GM19043 (cell line): ENCODE measurements around the gene ZNF749.
"Not testable (repeated sequence)": the region's sequence is repeated elsewhere in the genome, so short reads cannot be mapped to it uniquely, and the experiment has no call there.

ENCODE experiments used
- ATAC-seq: cut with Tn5 transposase; IDR thresholded peaks from one replicate; pipeline ENCODE4 v1.9.1; 2021; ENCODE audit warnings: low read depth; ENCODE audit not compliant: unreplicated experiment

ZNF749 gene

DNA sequence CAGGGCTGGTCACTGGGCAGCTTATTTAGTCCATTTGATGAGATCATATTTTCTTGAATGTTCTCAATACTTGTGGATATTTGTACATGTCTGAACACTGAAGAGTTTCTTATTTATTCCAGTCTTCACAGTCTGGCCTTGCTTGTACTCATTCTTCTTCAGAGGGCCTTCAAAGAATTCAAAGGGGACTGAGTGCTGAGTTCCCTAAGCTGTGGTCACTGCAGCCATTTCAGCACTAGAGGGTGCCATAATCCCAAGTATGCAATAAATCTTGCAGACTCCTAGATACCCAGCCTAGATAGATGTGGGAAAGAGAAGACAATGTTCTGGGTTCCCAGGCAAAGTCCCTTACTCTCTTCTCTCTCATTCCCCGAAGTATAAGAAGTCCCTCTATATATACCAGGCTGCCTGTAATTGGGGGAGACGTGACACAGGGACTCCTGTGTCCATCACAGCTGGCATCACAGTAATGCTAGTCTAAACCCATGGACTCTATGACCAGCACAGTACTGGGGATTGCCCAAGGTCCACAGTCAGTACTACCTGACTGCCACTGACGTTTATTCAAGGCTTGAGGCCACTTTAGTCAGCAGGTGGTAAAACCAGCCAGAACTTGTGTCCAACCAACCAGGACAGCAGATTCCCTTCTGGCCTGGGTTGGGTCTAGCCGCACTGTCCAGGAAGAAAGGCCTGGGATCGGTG, 30.7 kb downstream of the ZNF749 start:
- no peak for ATAC-seq

DNA sequence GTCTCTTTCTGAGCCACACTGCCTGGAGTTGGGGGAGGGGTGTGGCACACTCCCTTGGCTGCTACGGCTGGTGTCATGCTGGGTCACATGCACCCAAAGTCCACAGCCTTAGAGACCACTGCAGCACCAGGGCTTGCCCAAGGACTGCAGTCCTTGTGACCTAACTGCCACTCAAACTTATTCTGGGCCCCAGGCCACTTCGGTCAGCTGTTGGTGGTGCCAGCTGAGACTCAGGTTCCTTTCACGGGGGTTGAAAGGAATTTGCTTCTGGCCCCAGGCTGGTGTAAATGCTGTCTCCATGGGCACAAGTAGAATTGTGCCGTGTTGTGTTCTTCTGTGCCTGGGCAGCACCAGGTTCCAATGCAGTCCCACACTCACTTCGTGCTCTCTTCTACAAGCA, 31.4 kb downstream of the ZNF749 start:
- ATAC-seq = no peak

DNA sequence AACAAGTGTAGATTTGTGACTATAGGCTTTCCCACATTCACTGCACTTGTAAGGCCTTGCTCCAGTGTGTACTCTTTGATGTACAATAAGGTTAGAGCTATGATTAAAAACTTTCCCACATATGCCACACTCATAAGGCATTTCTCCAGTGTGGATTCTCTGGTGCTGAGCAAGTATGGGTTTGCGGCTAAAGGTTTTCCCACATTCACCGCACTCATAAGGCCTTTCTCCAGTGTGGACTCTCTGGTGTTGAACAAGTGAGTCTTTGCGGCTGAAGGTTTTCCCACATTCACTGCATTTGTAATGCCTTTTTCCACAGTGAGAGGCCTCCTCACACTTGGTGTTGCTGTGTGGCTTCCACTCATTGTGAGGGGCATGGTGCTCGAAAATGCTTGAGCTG, 38.5 kb downstream of the ZNF749 start:
- ATAC-seq = no peak

DNA sequence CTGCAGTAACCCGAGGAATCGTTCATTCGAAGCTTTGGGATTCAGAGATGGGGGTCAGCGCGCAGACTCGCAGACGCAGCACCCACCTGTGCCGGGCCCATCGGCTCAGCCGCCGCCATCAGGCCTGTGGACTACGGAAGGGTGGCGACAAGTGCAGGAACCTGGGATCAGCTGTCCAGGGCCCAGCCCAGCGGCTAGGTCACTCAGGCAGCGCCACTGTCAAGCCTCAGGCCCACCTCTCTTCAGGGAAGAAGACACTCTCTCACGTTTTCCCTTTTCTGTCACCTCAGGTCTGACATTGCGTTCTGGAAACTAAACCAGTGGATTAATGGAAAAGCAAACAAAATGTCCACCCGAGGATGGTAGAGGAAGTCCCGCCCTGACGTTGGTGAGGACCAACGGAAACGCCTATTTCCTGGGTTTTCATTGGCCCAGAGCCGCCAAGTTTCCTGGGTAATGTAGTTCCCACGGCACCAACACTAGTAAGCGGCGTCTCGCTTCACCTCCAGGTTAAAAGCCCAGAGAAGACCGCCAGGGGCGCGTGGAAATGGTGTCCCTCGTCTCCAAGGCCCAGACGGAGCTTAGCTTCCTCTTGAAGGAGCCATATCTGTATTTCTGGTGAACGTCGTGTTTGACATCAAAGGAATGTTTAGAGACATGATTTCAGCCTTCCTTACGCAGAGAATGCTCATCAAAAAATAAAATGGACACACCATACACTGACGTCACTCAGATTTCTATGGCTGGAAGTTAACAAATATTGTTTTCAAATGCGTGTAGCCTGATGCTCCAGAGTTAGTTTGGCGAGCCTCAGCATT, 42.3 kb downstream of the ZNF749 start, which contains the start of gene ZNF772:
Gene ZNF772 (minus strand): TSS at position 376 of the 818 bp plus-strand sequence. CDS start 257 bp downstream, at position 119.
- ATAC-seq = peak; percentile 93

DNA sequence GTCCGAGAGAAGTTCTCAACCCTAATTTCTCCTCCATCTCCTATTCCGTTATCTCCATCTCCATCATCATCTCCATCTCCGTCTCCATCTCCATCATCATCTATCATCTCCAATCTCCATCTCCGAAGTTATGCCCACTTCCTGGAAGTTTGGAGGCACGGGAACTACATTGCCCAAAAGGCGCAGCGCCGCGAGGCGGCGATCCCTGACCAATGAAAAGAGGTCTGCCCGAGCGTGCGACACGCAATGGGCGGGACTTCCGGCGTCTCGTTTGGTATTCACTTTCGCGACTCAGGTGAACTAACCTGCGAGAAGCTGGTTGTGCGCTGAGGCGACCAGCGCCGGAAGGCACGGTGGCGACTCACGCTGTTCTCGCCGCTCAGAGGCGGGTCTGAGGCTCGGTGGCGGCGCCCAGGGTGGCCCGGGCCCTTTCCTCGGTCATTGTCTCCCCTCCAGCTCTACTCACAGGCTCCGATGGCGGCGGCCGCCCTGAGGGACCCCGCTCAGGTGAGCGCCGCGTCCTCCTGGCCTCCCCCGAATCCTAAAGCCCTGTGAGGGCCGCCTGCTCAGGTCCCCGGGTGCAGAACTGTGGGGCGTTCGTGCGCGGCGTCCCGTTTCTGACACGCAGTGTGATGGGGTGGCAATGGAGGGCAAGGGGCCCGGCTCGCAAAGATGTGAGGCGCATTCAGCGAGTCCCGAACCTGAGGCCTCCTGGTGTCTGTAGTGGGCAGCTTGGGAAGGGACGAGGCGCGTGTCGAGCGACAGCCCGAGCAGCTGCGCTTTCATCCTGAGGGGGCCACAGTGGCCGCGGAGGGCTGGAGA, 52.6 kb downstream of the ZNF749 start, which contains the start of gene ZNF419:
Gene ZNF419 (plus strand): TSS at position 274 of the 822 bp plus-strand sequence. CDS start 201 bp downstream, at position 475.
- peak; percentile 95 for ATAC-seq

- not testable (repeated sequence) for ATAC-seq
Measured at GRCh38 chr19:57488299-57488644, 53.1 kb downstream of the ZNF749 start.
